GM15510 (cell line): ENCODE results near the gene FGD4.

Experiments used
- POLR2A ChIP-seq: IDR thresholded peaks from 3 replicates; pipeline ENCODE4 v1.6.1; 2011; ENCODE audit warnings: borderline replicate concordance; ENCODE audit not compliant: insufficient read length; ENCODE audit errors: extremely low read depth

FGD4 gene

GRCh38 chr12:32611986-32612385 lies 212.6 kb downstream of the FGD4 start:
- TF ChIP-seq POLR2A, result no peak

- no peak for TF ChIP-seq POLR2A
Observed at GRCh38 chr12:32612658-32613614, 213.6 kb downstream of the FGD4 start.

GRCh38 chr12:32615441-32615840 lies 216.1 kb downstream of the FGD4 start:
- no peak for TF ChIP-seq POLR2A

GRCh38 chr12:32617534-32617933 lies 218.2 kb downstream of the FGD4 start:
- TF ChIP-seq POLR2A, result no peak

- TF ChIP-seq POLR2A, result no peak
Observed at GRCh38 chr12:32618115-32618514, 218.8 kb downstream of the FGD4 start.

- TF ChIP-seq POLR2A, result no peak
Observed at GRCh38 chr12:32627976-32628375, 228.6 kb downstream of the FGD4 start.

- TF ChIP-seq POLR2A, result no peak
Observed at GRCh38 chr12:32641287-32641901, 242.0 kb downstream of the FGD4 start.

GRCh38 chr12:32644431-32644830 lies 245.1 kb downstream of the FGD4 start:
- no peak for TF ChIP-seq POLR2A

- TF ChIP-seq POLR2A, result no peak
Observed at GRCh38 chr12:32647275-32647674, 247.9 kb downstream of the FGD4 start.

- no peak for TF ChIP-seq POLR2A
Observed at GRCh38 chr12:32650508-32650907, 251.2 kb downstream of the FGD4 start.

- no peak for TF ChIP-seq POLR2A
Observed at GRCh38 chr12:32651151-32651955, 252.0 kb downstream of the FGD4 start.

GRCh38 chr12:32651956-32652210 lies 252.5 kb downstream of the FGD4 start:
- TF ChIP-seq POLR2A, result no peak

- no peak for TF ChIP-seq POLR2A
Observed at GRCh38 chr12:32659908-32660440, 260.6 kb downstream of the FGD4 start.

GRCh38 chr12:32661706-32662105 lies 262.3 kb downstream of the FGD4 start:
- no peak for TF ChIP-seq POLR2A

- TF ChIP-seq POLR2A, result no peak
Observed at GRCh38 chr12:32662665-32663064, 263.3 kb downstream of the FGD4 start.
